T-helper 1 cell treated with Interleukin-12 subunit alpha and Interleukin-12 subunit beta and Interleukin-4 antibody, amounts not matched to agents 30 μg/mL and 1 μg/mL, for 36 hours (primary cell): ENCODE results near the gene MCC.

Experiments
- H3K27ac Mint-ChIP-seq: one replicate; pipeline ENCODE4 v1.8.0; 2021; ENCODE audit warnings: mild to moderate bottlenecking, mixed read lengths
- H3K27me3 Mint-ChIP-seq: one replicate; pipeline ENCODE4 v1.8.0; 2021; ENCODE audit warnings: low read depth, mixed read lengths
- H3K36me3 Mint-ChIP-seq: one replicate; pipeline ENCODE4 v1.8.0; 2021; ENCODE audit warnings: low read depth, mixed read lengths
- H3K4me1 Mint-ChIP-seq: one replicate; pipeline ENCODE4 v1.8.0; 2021; ENCODE audit warnings: low read depth, mixed read lengths
- H3K4me3 Mint-ChIP-seq: one replicate; pipeline ENCODE4 v1.8.0; 2021; ENCODE audit warnings: mild to moderate bottlenecking, moderate library complexity, mixed read lengths
- H3K9me3 Mint-ChIP-seq: one replicate; pipeline ENCODE4 v1.8.0; 2021; ENCODE audit warnings: mixed read lengths

MCC gene

DNA sequence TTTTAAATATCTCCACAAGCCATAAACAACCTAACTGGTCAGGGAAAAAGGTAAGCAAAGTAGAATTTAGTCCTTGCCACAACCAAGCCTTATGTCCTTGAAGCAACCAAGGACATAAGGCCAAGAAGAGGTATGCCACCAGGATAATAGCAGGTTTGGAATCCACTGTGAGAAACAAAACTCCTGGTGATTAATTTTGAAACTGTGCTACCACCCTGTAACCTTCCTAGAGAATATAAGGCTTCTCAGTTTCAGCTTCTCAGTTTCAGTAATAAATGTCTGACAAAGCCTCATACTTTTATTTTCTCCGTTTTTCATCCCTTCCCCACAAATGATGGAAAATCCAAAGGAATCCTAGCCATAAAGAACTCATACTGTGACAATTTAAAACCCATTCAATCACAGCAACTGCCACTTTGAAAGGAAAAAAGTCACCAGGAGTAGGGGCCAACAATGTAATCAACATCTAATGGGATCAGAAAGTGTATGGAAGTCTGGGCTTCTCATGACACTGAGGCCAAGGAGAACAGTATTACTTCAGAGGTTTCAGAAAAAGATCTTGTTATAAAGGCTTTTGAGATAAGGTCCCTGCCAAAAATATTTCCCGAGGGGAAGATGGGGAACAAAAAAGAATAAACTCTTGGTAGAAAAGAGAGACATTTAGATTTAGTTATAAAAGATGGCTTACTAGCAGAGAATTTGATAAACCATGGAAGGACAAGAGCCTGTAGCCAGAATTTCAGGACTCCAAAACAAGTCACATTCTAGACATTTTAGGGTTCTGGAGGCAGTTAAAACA, 242.6 kb downstream of the MCC start:
- no peak overlapping the region for H3K27ac Mint-ChIP-seq
- H3K9me3 Mint-ChIP-seq, result no peaks in the 10 kb centered on the region
- no peak overlapping the region for H3K4me3 Mint-ChIP-seq
- peaks cover 47% of the 10 kb centered on the region for H3K27me3 Mint-ChIP-seq
- H3K36me3 Mint-ChIP-seq, result no peaks in the 10 kb centered on the region
- peaks cover 5% of the 10 kb centered on the region for H3K4me1 Mint-ChIP-seq

DNA sequence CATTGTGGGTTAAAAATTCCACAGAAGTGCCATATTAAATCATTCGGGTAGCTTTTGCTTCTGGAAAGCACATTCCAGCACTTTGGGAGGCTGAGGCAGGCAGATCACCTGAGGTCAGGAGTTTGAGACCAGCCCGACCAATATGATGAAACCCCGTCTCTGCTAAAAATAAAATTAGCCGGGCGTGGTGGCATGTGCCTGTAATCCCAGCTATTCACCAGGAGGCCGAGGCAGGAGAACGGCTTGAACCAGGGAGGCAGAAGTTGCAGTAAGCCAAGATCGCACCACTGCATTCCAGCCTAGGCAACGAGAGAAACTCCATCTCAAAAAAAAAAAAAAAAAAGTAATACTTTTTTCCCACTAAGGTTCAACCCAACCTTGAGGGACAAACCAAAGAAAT, 243.3 kb downstream of the MCC start:
- H3K4me3 Mint-ChIP-seq, result no peak overlapping the region
- H3K27ac Mint-ChIP-seq, result no peak overlapping the region
- H3K4me1 Mint-ChIP-seq, result peaks cover 5% of the 10 kb centered on the region
- H3K9me3 Mint-ChIP-seq, result no peaks in the 10 kb centered on the region
- H3K36me3 Mint-ChIP-seq, result no peaks in the 10 kb centered on the region
- peaks cover 47% of the 10 kb centered on the region for H3K27me3 Mint-ChIP-seq

DNA sequence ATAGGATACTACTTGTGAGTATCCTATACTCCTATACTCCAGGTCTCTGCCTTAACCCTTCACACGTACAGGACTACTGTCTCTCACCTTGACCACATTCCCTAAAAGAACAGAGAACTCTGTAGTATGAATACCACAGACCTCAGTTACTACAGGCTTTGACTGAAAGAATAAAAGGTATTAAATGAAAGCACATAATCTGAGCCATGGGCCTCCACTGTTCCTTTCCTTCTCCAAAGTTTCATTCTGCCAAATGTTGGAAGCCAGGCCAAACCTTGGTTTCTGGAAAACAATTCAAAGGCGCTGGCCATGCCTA, 244.9 kb downstream of the MCC start:
- peaks cover 5% of the 10 kb centered on the region for H3K4me1 Mint-ChIP-seq
- no peak overlapping the region for H3K4me3 Mint-ChIP-seq
- no peaks in the 10 kb centered on the region for H3K36me3 Mint-ChIP-seq
- no peaks in the 10 kb centered on the region for H3K9me3 Mint-ChIP-seq
- H3K27me3 Mint-ChIP-seq, result peaks cover 45% of the 10 kb centered on the region
- no peak overlapping the region for H3K27ac Mint-ChIP-seq

DNA sequence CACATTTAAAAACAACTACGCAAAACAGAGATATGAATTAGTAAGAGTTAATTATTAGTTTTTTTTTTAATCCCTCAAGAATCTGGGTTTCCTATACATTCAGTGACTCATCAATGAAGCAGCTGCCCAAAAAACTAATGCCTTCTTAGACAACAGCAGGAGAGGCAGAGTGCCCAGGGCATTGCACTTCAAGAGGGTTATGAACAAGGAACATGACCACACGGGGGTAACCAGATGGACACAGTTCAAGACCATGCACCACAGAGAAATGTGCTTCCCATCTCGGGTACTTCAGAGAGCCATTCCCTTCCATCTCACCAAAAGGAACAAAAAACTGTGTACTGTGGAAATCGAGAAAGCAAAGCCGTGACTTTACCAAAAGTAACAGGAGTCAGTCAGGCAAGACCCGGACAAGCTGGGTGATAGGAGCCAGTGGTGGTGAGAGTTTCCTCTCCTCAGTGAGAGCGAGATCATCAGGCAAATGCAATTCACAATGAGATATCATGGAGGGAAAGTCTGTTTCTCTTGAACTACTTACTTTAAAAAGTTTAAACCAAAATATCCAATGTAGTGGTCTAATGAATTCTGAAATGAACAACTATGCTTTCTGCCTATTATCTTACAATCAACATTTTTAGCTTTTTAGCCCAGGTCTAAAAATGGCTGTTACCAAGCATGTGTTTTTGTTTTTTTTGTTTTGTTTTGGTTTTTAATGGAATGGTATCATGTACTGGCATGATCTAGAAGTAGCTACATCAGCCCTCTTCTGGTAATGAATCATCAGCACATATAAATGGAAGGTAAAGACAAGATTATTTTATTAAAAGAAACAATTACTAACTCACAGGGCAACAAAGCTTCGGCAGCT, 245.5 kb downstream of the MCC start:
- no peaks in the 10 kb centered on the region for H3K36me3 Mint-ChIP-seq
- no peak overlapping the region for H3K4me3 Mint-ChIP-seq
- H3K9me3 Mint-ChIP-seq, result no peaks in the 10 kb centered on the region
- H3K27me3 Mint-ChIP-seq, result peaks cover 49% of the 10 kb centered on the region
- H3K4me1 Mint-ChIP-seq, result peaks cover 5% of the 10 kb centered on the region
- H3K27ac Mint-ChIP-seq, result no peak overlapping the region

DNA sequence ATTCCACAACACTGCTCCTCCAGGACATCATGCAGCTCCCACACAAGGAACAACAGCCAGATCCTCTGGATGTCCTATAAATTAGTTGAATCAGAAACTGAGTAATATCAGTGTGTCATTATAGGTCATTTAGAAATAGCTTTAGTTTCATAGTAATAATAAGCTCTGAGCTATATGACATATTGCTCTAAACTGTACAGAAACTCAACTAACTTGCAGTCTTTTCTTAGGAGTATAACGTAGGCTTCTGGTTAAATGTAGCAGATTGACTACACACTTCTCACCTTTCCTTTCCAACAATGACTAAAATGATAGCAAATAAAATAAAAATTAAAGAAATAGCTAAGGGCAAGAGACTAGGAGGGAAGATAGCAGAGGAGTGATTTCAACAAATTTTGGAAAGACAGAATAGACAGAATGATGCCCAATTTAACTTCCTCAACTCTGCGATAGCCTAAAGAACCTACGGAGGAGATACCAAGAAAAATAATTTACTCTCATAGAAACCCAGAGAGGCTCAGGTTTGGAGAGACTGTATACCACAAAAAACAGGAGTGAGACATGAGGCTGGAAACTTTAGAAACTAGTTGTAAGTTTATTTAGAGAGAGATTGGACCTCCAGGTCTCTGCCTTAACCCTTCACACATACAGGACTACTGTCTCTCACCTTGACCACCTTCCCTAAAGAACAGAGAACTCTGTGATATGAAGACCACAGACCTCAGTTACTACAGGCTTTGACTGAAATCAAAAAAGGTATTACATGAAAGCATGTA, 247.1 kb downstream of the MCC start:
- Mint-ChIP-seq H3K27ac (no peak overlapping the region), H3K9me3 (no peaks in the 10 kb centered on the region), H3K27me3 (peaks cover 44% of the 10 kb centered on the region), H3K4me3 (no peak overlapping the region), H3K36me3 (no peaks in the 10 kb centered on the region), H3K4me1 (peaks cover 5% of the 10 kb centered on the region)

DNA sequence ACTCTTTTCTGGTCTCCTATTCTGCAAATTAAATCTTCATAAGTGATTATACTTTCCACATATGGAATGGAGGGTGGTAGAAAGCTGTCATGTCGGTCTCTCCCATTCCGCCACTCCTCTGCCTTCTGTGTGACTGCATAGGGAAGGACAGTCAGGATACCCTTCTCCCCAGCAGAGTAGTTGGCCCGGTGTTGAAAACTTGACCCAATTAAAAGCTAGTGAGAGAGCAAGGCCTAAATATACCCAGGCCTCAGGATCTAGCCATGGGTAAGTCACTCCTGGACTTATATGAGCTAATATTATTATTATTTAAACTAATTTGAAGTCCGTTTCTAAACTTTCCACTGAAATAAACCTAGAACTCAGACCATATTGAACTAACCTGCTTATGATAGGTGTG, 248.2 kb downstream of the MCC start:
- H3K36me3 Mint-ChIP-seq, result no peaks in the 10 kb centered on the region
- H3K4me1 Mint-ChIP-seq, result peaks cover 1% of the 10 kb centered on the region
- no peaks in the 10 kb centered on the region for H3K9me3 Mint-ChIP-seq
- no peak overlapping the region for H3K4me3 Mint-ChIP-seq
- no peak overlapping the region for H3K27ac Mint-ChIP-seq
- H3K27me3 Mint-ChIP-seq, result peaks cover 46% of the 10 kb centered on the region

DNA sequence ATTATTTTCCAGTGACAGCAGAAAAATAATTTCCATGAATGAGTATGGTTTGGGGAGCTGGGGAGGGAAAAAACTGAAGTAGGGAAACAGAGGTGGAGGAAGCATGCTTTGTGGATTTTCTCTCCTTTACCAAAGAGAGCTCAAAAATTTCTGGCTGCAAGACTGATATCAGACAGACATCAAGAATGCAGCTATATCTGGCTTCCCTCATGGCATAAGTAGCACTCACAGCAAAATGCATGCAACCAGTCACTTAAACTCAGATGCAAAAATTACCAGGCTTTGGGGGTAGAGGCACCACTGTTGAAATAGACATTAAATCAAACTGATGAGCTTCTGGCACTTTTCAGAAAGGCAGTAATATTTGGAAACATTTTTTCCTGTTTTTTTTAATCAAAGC, 250.4 kb downstream of the MCC start:
- no peak overlapping the region for H3K27ac Mint-ChIP-seq
- H3K36me3 Mint-ChIP-seq, result no peaks in the 10 kb centered on the region
- peaks cover 45% of the 10 kb centered on the region for H3K27me3 Mint-ChIP-seq
- H3K4me3 Mint-ChIP-seq, result no peak overlapping the region
- no peaks in the 10 kb centered on the region for H3K4me1 Mint-ChIP-seq
- H3K9me3 Mint-ChIP-seq, result no peaks in the 10 kb centered on the region

DNA sequence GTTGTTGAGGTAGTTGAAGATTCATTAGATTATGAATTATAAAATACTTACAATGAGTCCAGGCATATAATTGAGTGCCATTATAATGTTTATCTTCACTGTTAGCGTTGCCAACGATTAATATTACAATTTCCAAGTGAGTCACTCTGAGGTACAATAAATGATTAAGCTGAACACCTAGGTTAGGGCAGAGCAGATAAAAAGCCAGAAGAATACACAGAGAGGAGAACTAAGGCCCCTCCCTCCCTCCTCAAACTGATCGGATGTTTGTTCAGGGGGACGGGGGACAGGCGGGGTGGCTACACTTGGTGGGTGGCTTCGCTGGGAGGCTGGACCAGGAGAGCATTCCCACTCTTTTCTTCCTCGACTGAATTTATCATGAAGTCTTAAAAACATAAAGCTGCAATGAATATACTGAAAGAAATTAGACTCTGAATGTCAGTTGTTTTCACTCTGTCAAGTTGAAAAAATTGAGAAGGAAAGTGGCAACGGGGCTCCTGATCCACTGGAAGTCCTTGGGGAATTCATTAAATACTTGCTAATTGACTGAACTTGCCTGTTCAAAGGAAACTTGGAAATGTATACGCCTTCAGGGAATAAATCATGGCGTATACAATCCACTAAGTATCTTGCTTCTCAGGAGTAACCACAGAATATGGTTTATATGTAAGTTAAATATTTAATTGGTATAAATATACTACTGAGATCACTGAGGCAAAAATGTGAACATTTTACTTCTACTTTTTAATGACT, 251.5 kb downstream of the MCC start:
- no peaks in the 10 kb centered on the region for H3K9me3 Mint-ChIP-seq
- no peak overlapping the region for H3K4me3 Mint-ChIP-seq
- no peaks in the 10 kb centered on the region for H3K4me1 Mint-ChIP-seq
- H3K36me3 Mint-ChIP-seq, result no peaks in the 10 kb centered on the region
- H3K27me3 Mint-ChIP-seq, result peaks cover 37% of the 10 kb centered on the region
- no peak overlapping the region for H3K27ac Mint-ChIP-seq

DNA sequence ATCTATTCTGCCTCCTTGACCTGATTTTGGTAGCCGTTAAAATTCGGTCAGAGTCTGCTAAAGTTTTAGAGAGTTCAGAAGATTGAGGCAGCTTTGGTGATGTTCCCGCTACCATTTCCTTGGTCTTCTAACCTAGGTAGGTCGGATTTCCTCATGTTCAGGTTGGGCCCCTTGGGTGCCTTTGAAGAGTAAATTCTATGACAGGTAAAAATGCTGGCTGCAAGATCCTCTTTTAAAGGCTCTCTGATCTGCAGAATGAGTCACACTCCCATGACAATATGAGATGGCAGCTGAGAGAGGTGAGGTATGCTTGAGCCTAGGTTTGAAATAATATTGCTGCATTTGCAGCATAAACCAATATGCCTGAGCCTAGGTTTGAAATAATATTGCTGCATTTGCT, 252.4 kb downstream of the MCC start:
- Mint-ChIP-seq H3K27ac (no peak overlapping the region), H3K9me3 (no peaks in the 10 kb centered on the region), H3K4me3 (no peak overlapping the region), H3K4me1 (no peaks in the 10 kb centered on the region), H3K27me3 (peaks cover 45% of the 10 kb centered on the region), H3K36me3 (no peaks in the 10 kb centered on the region)

DNA sequence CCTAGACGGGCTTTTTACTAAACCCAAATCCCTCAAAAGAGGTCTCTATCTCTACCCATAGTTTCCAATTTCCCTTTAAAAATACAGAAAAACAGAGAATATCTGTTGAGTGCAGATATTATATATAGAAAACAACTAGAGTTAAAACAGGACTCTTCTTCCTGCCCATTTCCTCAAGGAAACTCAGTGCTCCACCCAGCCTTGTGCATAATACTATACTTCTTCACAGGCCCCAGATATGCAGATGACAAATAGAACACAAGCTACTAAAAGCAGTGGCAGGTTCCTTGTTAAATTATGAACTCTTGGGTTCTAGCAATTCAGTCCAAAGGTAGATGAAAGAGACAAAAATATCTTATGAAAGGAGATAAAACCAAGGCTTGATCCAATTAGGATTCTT, 253.7 kb downstream of the MCC start:
- peaks cover 49% of the 10 kb centered on the region for H3K27me3 Mint-ChIP-seq
- H3K4me1 Mint-ChIP-seq, result no peaks in the 10 kb centered on the region
- H3K36me3 Mint-ChIP-seq, result no peaks in the 10 kb centered on the region
- H3K27ac Mint-ChIP-seq, result no peak overlapping the region
- H3K4me3 Mint-ChIP-seq, result no peak overlapping the region
- H3K9me3 Mint-ChIP-seq, result no peaks in the 10 kb centered on the region

DNA sequence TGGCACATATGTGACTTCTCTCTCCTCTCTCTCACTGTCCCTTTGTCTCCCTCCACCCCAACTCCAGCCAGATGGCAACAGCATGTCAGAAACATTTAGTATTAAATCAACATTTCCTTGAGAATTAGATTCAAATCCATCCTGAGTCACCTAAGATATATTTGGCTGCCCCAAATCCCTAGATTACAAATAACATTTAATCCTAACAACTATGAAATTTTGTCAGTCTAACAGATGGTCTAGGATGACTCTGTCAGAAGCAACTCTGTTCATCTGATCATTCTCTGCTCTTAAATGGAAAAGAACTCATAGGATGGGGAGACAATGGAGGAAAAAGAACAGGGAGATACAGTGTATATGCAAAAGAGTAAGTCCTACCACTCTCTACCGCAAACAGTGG, 254.6 kb downstream of the MCC start:
- Mint-ChIP-seq H3K36me3 (no peaks in the 10 kb centered on the region), H3K27ac (no peak overlapping the region), H3K27me3 (peaks cover 53% of the 10 kb centered on the region), H3K9me3 (no peaks in the 10 kb centered on the region), H3K4me1 (no peaks in the 10 kb centered on the region), H3K4me3 (no peak overlapping the region)

DNA sequence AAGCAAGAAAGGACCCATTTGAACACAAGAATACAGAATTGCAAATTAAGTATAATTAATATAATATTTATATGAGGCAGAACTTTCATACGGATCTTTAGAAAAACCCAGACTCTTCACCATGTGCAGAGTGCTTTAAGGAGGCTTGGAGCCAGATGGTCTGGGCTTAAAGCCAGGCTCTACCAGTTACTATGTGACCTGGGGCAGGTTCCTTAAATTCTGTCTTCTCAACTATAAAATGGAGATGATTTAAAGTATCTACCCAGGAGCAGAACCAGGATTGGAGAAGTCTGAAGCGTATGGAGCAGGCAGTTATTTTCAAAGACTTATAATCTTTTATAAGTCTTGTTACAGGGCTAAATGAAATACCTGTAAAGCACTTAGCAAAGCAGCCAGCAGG, 255.6 kb downstream of the MCC start:
- no peak overlapping the region for H3K4me3 Mint-ChIP-seq
- no peaks in the 10 kb centered on the region for H3K36me3 Mint-ChIP-seq
- no peaks in the 10 kb centered on the region for H3K4me1 Mint-ChIP-seq
- peaks cover 48% of the 10 kb centered on the region for H3K27me3 Mint-ChIP-seq
- no peaks in the 10 kb centered on the region for H3K9me3 Mint-ChIP-seq
- H3K27ac Mint-ChIP-seq, result no peak overlapping the region

DNA sequence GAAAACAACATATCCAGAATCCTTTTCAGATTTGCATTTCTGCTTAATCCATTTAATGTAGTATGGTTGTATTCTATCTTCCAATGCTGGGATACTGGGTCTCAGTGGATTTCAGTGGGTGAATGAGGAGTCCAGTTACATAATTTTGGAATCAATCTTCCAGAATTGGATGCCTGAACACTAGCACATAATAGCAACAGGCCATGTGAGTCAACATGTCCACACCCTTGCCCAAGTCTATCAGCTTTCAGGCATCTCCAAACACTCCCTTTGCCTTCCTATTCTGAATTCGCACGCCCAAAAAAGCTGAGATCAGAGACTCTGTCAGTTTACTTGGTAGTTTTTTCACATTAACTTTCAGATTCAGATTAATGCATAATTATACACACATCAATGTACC, 256.0 kb downstream of the MCC start:
- no peaks in the 10 kb centered on the region for H3K36me3 Mint-ChIP-seq
- no peak overlapping the region for H3K27ac Mint-ChIP-seq
- no peaks in the 10 kb centered on the region for H3K9me3 Mint-ChIP-seq
- no peaks in the 10 kb centered on the region for H3K4me1 Mint-ChIP-seq
- peaks cover 45% of the 10 kb centered on the region for H3K27me3 Mint-ChIP-seq
- no peak overlapping the region for H3K4me3 Mint-ChIP-seq

DNA sequence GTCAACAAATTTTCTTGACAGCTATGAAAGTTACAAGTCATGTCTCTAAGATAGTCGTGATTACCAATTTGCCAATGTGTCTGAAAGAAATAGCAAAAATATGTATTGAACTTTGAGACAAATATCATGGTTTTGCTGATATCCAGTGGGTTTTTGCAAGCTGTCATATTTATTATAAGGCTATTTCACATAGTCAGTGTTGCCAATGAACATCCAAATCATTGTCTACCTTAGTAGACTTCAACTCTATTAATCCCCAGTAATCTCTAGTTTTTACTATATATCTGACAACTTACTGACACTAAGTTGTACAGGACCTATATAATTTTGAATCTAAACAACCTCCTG, 256.6 kb downstream of the MCC start:
- Mint-ChIP-seq H3K4me1 (no peaks in the 10 kb centered on the region), H3K36me3 (no peaks in the 10 kb centered on the region), H3K27ac (no peak overlapping the region), H3K9me3 (no peaks in the 10 kb centered on the region), H3K4me3 (no peak overlapping the region), H3K27me3 (peaks cover 45% of the 10 kb centered on the region)
